HG03060 (cell line): ENCODE results near the gene MTMR4.
"Not testable (repeated sequence)": the region's sequence is repeated elsewhere in the genome, so short reads cannot be mapped to it uniquely, and the experiment has no call there.

ENCODE experiments used
- ATAC-seq: cut with Tn5 transposase; IDR thresholded peaks from one replicate; pipeline ENCODE4 v1.9.1; 2021; ENCODE audit warnings: low read depth, moderate number of reproducible peaks; ENCODE audit not compliant: unreplicated experiment

Gene MTMR4

DNA sequence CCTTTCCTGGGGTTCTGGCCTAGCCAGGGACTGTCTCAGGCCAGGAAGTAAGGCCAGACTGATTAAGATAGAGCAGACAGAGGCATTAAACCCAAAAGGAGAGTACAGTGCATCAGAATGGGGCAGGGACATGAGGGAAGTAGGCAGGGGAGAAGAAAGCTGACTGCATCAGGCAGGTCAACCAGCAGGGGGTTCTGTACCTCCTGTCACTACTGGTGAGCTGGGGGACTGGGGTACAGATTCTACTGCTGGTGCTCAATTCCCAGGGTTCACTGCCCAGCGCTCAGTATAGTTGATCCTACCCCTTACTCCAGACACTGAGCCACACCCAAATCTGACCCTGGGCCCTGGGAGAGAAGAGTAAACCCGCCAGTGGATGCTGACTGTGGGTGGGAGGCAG, 12.9 kb upstream of the MTMR4 start:
- no peak for ATAC-seq

DNA sequence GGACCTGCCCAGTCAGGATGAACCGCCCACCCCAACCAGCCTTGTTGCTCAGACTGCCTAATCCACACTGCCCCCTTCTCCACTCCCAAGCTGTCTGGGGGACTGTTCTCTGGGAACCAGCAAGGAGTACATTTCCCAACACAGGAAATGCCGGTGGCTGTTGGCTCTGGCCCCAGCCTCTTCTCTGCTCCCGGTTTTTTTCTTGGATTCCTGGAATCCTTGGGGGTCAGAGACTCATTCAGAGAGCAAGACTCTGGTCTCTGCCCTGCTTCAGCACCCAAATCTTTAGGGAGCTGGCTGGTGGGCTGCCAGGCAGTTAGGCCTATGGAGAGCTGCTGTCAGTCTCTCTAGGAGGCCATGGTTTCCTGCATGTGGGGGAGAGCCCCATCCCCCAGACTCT, 10.8 kb upstream of the MTMR4 start:
- ATAC-seq, result no peak

DNA sequence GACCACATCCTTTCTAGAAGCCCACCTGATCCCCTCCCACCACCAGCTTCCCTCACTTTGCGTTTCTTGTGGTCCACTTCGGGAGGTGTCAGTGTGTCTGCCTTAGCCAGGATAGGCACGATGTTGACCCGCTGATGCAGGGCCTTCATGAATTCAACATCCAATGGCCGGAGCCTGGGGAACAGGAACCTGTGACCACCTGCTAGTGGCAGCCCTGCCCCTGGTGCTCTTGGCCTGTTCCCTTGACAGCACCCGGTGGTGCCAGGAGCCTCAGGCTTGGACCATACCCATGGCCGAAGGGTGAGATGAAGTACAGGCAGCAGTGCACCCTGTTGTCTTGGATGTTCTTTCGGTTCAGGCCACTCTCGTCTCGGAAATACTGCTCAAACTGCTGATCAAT, 7.2 kb upstream of the MTMR4 start:
- ATAC-seq, result no peak

DNA sequence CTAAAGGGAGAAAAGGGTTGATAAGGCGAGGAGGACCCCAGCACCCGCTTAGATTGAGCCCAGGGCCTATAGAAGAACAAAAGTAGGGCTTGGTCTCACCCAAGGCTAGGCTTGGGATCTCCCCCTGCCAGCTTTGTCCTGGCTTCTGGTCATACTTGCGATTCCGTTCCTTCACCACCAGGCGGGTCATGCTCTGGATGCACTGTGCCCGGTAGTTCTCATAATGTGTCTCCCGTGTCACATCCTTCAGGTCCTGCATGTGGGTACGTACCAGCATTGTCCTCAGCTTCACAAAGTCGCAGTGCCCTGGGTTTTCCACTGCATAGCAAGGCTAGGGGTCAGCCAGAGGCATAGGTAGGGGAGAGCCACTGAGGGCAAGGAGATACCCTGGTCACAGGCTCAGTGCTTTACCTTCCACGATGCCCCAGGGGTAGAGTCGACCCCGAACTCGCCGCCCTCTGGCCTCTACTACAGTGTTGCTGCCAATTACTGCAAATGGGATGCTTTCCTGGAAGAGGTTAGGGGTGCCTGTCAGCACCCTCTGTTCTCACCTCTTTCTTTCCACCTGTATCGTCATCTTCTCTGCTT, 6.5 kb upstream of the MTMR4 start:
- no peak for ATAC-seq

DNA sequence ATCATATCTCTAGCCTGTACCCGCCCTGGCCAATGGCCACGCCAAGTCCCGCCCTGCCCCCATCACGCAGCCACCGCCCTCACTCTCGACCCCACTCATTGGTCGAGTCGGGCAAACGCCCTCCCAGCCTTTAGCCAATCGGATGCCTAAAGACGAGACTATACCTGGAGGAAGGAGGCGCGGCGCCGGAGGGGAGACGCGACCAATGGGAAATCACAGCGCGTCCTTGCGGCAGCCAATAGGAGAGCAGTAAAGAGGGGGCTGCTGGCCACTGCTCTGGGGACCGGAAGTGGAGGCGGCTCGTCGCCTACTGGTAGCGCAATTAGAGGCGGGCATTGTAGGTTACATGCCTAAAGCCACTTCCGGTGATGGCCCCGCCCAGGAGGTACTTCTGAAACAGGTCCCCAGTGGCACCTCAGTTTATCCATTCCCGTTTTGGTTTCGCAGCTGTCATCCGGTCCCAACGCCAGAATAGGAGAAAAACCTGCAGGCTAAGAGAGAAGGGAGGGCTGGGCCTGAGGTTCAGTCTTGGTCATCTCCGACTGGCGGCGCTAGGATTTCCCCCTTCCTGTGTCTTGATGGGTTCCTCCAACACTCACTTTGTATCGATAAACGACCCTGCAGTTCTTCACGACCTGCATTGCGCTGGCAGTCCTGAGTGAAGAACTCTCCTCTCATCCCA, 3.6 kb upstream of the MTMR4 start:
- ATAC-seq, result peak; percentile 74

DNA sequence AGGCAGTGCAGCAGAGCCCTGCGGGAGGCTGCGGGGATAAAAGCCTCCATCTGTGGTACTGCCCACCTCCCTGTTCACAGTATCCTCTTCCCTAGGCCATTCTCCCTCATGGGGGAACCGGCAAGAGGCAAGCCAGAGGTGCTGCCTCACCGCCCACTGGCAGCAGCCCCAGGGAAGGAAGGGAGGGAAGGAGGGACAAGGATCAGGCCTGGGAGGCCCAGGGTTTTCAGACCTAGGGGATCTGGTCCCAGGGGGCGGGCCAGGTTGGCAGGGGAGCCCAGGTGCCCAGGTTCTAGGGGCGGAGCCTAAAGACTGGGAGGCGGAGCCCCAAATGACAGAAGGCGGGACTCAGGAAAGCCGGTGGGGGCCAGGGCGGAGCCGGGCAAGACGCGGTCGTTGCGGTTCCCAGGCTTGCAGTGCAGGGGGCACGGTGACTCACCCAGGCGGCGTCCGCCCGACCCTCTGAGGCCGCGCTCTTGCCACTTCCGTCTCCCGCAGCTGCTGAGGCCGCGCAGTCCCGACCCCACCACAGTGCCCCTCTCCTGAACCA, 3.0 kb upstream of the MTMR4 start:
- ATAC-seq, result peak; percentile 10

DNA sequence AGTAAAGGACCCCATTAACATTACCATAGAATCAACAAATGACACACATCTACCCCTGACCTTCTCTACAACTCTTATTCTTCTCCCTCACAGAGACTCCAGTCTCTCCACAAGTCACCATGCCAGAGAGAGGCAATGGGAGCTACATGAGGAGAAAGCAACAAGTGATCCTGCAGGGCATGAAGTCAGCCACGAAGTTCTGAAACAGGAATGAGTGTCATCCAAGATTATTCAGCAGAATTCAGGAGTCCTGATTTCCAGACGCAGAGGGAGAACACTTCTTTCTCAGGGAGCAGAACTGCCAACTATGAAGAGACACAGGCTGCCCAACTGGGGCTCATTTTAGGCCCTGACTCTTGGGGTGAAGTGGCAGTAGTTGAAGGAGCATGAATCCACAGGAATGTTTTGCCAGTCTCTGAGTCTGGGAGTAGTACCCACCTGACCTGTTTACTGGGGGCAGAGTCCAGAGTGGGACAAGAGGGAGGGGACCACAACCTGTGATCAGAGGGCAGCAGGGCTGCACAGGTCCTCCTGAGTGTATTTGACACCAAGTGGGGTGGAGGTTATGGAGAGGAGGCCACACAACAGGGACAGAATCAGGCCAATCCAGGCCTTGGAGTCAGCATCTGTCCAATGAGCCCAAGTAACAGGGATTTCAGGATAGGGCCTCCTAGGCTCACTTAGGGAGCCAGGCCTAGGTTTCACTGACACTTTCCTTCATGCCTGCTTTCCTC, 2.4 kb upstream of the MTMR4 start:
- ATAC-seq, result no peak

DNA sequence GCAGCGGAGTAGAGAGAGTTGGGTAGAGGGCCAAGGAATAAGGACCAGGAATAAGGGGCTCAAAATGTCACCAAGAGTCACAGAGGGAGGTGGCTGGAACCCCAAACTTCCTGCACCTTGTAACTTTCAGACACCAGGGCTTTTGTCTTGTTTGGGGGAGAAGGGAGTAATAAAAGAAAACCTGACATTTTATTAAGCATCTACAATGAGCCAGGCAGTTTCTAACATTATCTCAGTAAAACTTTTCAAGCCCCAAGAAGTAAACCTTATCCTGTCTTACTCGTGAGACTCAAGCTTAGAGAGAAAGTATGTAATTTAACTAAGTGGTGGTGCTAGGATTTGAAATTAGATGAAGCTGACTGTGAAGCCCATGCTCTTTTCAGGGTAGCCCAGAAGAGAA, 848 bp upstream of the MTMR4 start:
- ATAC-seq, result no peak

DNA sequence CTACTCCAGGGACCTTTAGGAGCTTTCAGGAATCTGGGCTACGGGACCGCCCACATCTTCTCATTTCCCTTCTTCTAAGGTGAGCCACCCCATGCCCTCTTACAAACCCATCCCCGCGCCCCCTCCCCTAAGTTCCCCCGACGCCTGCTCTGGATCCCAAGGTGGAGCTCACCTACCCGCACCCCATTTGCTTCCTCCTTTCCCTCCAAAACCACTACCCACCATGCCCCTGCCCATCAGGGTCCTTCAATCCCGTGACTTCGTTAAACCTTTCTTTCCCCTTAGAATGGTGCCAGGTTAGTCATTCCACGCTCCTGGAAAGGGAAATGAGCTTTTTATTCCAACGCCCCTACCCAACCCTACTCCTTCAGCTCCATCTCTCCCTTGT, 326 bp upstream of the MTMR4 start:
- no peak for ATAC-seq

DNA sequence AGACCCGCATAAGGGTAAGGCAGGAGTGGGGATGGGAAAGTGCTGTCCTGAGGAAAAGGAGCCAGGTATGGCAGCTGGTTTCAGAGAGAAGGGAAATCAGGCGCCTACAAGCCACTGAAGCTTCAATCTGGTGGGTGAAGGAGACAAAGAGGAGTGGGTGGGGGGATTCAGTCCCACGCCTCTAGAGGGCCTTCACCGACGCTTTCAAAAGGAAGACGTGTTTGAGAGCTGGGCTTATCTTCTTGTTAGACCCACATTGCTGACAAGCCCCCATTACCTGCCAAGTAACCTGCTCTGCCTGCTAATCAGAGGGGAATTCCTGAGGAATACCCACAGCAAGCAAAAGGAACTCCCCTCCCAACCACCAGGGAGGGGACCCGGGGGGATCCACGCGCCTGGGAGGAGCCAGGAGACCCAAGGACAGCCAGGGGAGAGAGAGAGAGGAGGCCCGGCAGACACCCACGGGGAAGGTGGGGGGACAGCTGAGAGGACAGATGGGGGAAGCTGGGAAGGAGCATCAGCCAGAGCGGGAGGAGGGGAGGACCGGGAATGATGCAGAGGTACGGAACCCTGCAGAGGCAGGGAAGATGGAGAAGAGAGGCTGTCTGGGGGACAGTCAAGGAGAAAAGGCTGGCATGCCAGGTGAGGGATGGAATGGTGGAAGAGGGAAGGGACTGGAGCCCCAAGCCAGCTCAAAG, 1.0 kb downstream of the MTMR4 start:
- ATAC-seq, result no peak

DNA sequence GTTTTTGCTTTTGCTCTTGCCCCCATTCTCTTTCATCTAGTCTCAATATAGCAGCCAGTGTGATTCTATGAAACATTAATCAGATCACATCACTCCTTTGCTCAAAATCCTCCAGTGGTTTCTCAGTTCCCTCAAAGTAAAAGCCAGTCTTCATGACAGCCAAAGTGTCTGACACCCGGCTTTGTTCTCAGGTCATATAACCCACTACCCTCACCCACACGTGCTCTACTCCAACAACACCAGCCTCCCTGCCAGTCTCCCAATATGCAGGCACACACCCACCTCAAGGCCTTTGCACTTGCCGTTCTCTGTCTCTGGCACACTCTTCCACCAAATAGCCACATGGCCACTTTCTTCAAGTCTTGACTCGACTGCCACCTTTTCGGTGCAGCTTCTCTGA, 4.4 kb downstream of the MTMR4 start:
- no peak for ATAC-seq

DNA sequence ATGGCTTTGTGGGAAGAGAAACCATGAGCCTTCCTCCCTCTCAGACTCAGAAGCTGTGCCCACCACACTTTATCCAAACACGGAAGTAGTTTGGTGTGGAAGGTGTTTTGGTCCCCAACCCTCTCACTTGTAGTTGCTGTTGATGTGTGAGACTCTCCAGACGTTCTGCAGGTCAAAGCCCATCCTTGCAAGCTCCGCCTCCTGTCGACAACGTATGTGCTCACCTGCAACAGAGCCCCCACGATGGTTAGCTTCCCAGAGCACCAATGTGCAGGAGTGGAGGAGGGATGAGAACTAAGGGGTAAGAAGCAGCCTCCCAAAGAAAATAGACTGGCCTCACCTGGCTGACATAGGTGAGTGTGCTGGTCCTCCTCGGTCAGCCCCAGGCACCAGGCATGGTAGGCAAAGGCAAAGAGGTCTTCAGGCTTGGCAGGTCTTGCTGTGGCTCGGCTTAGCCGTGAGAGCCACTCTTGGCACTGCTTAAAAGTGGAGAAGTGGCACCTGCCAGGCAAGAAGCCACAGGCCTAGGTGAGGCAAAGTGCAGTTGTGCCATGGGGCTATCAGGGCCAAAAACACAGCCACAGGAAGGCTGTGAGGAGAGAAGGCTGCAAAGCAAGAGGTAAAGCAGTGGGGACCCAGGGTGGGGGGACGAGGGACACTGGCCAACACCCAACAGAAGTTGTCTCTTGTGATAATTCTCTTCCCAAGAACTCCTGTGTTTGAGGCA, 5.9 kb downstream of the MTMR4 start:
- no peak for ATAC-seq

DNA sequence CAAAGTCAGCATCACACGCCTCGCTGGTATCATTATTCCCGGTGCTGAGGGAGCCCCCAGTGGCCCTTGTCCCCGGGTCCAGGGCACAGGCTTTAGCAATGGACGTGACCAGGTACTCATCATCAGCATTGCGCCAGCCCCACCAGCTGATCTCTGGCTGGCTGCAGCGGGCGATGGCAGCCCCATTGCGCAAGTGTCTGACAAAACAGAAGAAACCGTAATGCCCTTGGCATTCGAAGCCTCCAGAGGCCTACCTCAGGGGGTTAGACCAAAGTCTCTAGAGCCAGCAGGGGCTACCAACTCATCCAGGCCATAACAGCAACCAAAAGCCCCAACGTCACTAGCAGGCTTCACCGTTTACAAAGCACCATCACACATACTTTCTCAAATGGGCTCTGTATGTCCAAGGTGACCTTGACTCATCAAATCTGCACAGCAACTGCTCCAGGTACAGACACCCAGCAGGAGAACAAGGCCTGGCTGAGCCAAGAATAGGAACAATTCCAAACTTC, 7.3 kb downstream of the MTMR4 start:
- no peak for ATAC-seq

DNA sequence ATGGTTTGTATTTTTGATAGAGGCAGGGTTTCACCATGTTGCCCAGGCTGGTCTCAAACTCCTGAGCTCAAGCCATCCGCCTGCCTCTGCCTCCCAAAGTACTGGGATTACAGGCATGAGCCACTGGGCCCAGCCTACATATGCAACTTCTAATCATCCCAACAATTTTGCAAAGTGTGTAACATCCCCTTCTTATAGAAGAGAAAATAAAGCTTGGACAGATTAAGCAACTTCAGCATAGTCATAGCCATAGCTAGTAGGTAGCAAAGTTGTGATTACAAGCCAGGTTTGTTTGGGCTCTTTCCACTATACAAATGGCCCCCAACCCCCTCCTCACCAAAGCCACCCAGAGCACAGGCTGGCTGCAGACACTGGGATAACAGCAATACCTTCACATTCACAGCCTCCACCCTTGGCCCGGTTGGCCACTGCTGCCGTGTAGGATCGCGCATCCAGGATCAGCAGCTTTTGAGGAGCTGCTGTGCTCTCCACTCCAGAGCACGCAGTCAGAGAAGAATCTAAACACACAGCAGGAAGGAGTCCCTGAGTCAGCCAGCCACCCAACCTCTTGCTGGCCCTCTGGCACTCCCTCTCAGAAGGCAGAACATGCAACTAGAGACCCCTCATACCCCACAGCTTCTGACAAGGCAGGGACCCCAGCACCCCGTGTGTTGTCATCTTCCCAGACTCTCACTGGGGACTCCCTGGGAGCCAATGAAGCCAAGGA, 7.9 kb downstream of the MTMR4 start:
- ATAC-seq, result no peak

DNA sequence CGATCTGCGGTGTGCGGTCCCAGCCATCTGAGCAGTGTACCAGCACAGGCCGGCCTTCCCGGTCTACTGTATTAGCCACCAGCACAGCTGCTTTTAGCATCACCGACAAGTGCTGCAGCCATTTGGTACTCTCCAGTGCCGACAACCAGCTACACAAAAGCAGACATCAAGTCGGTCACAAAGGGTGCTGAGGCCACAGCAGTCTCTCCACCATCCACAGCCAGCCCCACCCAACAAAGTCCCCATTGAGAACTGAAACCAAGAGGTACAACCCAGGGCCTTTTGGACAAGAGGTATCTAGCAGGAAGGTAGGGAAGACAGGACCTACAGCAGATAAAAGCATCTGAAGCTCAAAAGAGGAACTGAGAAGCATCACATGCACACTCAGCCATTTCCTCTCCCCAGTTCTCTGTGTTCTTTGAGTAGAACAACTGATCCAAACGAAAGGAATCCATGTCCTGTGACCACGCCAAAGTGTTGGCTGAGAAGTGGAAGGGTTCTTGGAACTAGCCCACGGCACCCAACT, 9.5 kb downstream of the MTMR4 start:
- ATAC-seq, result peak; percentile 91

DNA sequence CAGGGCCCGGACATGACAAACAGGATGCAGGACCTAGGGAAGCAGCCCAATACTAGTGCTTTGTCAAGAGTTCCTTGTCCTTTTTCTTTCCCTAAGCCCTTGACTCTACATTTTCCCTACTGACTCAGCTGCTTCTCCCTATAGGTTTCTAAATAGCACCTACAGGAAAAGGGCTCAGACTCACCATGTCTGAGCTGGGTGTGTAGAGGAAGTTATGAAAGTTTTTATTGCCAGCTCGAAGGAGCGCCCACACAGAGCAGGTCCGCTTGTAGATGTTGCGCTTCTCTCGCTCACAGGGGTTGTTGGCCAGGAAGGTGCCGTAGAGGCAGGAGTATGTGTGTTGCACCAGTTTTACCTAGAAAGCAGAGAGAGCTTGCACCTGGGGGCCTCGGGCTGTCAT, 10.6 kb downstream of the MTMR4 start:
- no peak for ATAC-seq

DNA sequence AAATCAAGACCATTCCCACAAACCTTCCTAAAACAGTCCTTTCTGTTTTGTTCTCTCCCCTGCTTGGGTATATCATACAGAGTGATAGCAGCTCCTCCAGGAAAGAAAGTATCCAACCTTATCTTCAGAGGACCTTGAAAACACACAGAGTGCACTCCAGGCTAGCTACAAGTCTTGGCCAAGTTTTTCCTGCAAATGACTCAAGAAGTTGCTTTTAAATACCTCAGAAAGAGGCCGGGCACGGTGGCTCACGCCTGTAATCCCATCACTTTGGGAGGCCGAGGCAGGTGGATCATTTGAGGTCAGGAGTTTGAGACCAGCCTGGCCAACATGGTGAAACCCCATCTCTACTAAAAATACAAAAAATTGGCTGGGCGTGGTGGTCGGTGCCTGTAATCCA, 11.3 kb downstream of the MTMR4 start:
- not testable (repeated sequence) for ATAC-seq

DNA sequence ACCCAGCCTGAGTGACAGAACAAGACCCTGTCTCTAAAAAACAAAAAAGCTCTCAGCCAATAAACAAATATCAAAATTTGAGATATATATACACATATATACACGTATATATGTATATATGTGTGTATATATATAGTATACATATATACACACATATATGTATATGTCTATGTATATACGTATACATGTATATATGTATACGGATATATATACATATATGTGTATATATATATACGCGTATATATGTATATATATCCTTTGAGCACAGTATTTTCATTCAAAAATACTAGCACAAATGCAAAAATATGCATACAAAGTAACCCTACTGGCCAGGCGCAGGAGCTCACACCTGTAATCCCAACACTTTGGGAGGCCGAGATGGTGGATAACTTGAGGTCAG, 13.0 kb downstream of the MTMR4 start:
- ATAC-seq, result no peak

DNA sequence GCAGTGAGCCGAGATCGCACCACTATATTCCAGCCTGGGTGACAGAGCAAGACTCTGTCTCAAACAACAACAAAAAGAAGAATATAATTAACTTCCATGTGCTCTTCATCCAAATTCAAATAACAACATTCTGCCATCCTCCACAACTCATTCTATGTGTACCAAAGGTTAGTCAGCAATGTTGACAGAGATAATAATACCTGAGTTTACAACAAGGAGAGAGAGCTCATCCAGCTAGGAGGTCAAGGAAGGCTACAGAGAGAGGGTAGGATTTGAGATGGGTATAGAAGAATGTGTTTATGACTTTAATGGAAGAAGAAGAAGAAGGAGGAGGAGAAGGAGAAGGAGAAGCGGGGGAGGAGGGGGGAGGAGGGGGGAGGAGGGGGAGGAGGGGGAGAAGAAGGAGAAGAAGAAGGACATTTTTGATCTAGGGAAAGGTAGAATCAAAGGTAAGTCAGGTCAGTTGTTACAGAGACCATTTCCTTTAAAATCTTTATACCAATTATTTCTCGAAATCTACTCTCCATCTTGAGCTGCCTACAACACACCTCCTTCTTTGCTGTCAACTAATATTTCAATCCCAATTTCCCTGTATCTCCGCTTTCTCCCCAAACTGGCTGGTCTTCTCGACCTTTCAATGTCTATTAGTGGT, 16.1 kb downstream of the MTMR4 start:
- ATAC-seq, result no peak
